Testis (tissue), 2 donors: Measurements from ENCODE around the gene CYP3A5.

Experiments
- CTCF ChIP-seq, 3 experiments: fragments of 450-650 bp in 2 of 3; fragments of 200-600 bp in 1 of 3; sonication (generic) in 1 of 3; IDR thresholded peaks; one replicate each; pipeline ENCODE4 v1.5.1; 2016 to 2019; ENCODE audit warnings: antibody characterized with exemption in 3 of 3, mild to moderate bottlenecking in 2 of 3, moderate library complexity in 1 of 3
- POLR2A ChIP-seq: fragments of 450-650 bp; IDR thresholded peaks from one replicate; pipeline ENCODE4 v1.6.1; 2017; ENCODE audit warnings: antibody characterized with exemption, mild to moderate bottlenecking, moderate library complexity

GRCh38 chr7:99674995-99675742 is 4.6 kb downstream of the CYP3A5 start:
- TF ChIP-seq CTCF (IDR thresholded peaks at IDR 0.05) (no peak), POLR2A (no peak)
